GM18861 (cell line): Measurements from ENCODE around the gene PDIA6.
"Not testable (repeated sequence)": the region's sequence is repeated elsewhere in the genome, so short reads cannot be mapped to it uniquely, and the experiment has no call there.

Source experiments
- ATAC-seq: cut with Tn5 transposase; IDR thresholded peaks from one replicate; pipeline ENCODE4 v1.9.1; 2021; ENCODE audit not compliant: unreplicated experiment

Gene PDIA6

GRCh38 chr2:10783421-10783820, 29.2 kb downstream of the PDIA6 start:
- no peak for ATAC-seq

- ATAC-seq = no peak
Observed at GRCh38 chr2:10781746-10782145, 30.8 kb downstream of the PDIA6 start.

- not testable (repeated sequence) for ATAC-seq
Observed at GRCh38 chr2:10780821-10781220, 31.8 kb downstream of the PDIA6 start.

GRCh38 chr2:10780491-10780820, 32.1 kb downstream of the PDIA6 start:
- no peak for ATAC-seq

- no peak for ATAC-seq
Observed at GRCh38 chr2:10779776-10780490, 32.7 kb downstream of the PDIA6 start.

DNA sequence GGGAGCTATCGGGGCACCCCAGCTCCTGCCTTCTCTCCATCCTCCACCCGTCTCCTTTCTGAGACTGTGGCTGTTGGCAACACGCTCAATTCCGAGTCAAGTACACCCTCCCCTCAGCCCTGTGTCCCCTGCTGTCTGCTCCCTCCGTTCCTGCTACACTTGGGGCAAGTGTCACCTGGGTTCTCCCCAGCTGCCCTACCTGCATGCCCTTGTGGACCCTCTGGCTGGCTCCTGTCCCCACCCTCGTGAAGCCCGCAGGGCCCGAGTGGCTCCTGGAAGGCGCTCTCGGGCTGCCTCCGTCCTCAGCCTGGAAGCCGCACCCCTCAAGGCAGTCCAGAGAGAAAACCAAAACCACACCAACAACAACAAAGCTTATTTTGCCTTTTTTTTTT, 33.9 kb downstream of the PDIA6 start:
- no peak for ATAC-seq

- no peak for ATAC-seq
Observed at GRCh38 chr2:10777842-10778723, 34.5 kb downstream of the PDIA6 start.

DNA sequence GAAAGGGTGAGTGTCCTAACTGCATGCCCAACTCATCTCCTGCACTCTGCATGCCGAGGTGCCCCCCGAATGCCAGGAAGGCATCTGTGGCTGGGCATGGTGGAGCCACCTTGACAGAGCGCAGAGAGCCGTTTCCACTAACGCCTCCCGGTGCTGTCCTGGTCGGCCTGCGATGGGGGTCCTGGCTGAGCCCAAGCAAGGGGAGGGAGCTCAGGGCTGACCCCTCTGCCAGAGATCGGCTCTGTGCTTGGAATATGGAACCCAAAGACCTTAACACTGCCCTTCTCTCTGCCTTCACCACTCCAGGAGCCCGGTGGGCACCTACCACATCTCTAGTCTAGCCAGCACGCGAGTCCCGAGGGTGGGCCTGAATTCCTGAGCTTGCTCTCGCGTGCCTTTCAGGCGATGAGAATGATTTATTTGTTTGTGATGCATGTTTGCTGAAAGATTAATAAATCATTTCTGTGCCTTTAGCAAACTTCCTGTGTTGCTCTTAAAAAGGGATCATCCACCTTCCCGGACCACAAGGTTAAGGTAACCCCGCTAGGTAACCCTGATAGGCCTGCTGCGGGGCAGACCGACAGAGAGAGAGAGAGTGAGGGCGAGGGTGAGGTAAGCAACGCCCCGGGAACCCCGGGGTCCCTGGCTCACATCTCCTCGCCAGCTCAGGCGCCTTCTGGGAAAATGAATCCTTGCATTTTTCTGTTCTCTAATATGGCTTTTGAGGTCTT, 35.3 kb downstream of the PDIA6 start:
- no peak for ATAC-seq

DNA sequence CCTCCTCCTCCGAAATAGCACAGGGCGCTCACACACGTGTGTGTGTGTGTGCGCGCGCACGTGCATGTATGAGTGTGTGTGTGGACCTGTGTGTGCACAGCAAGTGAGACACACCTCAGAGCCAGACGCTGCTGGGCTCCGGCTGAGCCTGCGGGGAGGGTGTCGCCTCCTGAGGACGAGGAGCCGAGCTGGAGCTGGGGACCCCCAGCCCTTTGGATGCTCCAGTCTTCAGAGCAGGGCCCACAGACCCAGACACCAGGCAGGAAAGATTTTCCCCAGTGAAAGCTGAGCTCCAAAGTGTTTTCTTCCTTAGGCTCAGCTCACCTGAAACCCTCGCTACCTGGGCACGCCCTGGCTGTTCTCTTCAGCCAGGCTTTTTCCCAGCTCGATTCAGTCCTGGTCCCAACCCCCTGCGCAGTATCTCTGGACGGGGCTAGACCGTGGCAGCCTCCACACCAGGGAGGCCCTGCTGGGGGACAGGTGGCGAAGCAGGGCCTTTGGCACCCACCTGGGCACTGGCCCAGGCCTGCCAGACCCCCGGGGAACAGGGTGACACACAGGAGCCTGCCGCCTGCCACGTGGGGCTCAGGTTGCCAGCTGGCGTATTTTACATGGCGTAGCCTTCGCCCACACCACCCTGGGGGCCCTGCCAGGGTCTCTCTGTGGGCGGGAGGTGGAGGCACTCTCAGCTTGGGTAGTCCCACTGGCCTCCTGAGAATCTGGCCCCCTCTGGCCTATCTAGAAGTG, 36.2 kb downstream of the PDIA6 start:
- no peak for ATAC-seq

- no peak for ATAC-seq
Observed at GRCh38 chr2:10775831-10776230, 36.8 kb downstream of the PDIA6 start.

- ATAC-seq = no peak
Observed at GRCh38 chr2:10775021-10775780, 37.4 kb downstream of the PDIA6 start.

DNA sequence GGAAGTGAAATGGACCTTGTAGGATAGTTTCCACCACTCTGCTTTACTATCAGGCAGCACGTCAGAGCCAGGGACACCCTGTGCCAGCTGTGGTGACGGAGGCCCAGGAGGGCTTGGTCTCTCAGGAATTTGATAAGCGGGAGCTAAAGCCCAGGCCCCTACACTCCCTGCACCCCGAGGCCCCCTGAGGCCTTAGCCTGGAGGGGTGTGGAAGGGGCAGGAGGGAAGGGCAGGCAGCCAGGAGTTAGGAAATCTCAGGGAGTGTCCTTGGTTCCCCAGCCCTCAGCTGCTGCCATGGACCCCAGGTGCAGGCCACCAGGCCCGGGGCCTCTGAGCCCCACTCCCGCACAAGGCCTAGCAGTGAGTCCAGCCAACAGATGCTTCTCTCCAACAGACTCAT, 38.2 kb downstream of the PDIA6 start:
- ATAC-seq = no peak

- ATAC-seq = no peak
Observed at GRCh38 chr2:10773821-10774341, 38.7 kb downstream of the PDIA6 start.

DNA sequence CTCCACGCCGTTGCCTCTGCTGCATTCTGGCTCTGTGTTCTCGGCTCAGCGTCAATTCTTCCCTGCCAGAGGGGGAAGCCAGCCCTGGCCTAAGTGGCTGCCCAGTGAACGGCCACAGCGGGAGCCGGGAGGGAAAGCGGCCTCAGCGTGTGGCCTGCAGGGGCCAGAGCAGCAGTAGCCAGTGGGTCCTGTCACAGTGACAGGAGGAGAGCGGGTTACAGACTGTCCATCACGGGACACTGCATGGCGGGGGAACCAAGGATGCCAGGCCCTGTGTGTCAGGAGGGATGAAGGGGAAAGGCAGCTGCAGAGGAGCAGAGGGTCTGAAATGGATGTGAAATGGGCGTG, 39.7 kb downstream of the PDIA6 start:
- no peak for ATAC-seq

DNA sequence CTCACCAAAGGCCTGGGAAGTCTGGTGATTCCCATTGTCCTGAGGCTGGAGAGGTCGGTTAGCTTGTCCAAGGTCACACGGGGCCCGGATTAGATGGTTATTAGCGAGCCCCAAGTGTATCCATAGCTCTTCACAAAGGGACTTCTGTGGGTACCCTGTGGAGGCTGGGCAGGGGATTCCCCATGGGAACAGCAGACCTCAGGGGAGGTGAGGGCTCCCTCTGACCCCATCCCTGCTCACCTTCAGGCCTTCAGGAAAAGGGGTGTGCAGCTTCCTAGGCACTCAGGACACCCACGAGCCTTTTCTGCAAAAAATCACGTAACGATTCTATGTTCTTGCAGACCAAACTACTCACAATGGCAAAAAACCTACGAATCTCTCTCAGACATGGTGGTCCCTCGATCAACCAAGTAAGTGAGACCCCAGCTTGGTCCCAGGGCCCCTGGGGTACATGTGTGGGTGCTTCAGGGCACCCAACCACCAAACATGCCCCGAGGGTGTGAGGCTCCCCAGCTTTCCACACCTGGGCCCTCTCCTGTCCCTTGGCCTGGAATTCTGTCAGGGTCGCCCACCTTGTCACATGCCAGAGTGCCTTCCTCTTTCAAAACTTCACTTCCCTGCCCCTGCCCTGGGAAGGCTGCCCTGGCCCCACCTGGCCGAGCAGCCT, 40.3 kb downstream of the PDIA6 start:
- no peak for ATAC-seq

- no peak for ATAC-seq
Observed at GRCh38 chr2:10771786-10772185, 40.8 kb downstream of the PDIA6 start.

- no peak for ATAC-seq
Observed at GRCh38 chr2:10770956-10771750, 41.4 kb downstream of the PDIA6 start.

DNA sequence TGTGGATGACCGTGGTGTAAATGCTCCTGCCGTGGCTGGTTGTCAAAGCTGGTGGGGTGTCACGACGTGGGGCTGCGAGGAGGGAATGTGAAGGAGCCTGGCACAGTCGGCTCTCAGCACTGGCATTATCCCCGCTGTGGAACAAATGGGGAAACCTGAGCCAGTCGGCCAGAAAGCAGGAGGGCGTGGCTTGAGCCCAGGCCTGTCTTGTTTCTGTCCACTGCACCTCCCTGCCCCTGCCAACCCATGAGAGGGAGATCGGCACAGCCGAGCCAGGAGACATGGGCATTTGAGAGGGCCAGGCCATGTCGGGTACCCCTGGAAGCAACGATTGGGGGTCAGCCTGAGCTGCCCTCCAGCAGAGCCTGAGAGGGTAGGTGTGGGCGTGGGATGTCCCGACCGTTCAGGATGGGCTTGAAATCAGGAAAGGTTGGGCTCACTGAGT, 44.5 kb downstream of the PDIA6 start:
- no peak for ATAC-seq

- no peak for ATAC-seq
Observed at GRCh38 chr2:10765914-10766313, 46.7 kb downstream of the PDIA6 start.
